GM19467 (cell line): Measurements from ENCODE around the gene DNALI1.
"Not testable (repeated sequence)": the region's sequence is repeated elsewhere in the genome, so short reads cannot be mapped to it uniquely, and the experiment has no call there.

Experiments used
- ATAC-seq: cut with Tn5 transposase; IDR thresholded peaks from one replicate; pipeline ENCODE4 v1.9.1; 2021; ENCODE audit warnings: mild to moderate bottlenecking, moderate library complexity; ENCODE audit not compliant: unreplicated experiment

Gene DNALI1

GRCh38 chr1:37553927-37554808, 2.6 kb upstream of the DNALI1 start, which contains the start of gene SNIP1:
SNIP1 (minus strand) TSS chr1:37554293; CDS start chr1:37554229, 64 bp downstream.
- ATAC-seq = peak; percentile 77

GRCh38 chr1:37557402-37557801, 662 bp downstream of the DNALI1 start:
- ATAC-seq = no peak

GRCh38 chr1:37558411-37558810, 1.7 kb downstream of the DNALI1 start:
- no peak for ATAC-seq

- no peak for ATAC-seq
Observed at GRCh38 chr1:37559080-37559479, 2.3 kb downstream of the DNALI1 start.

GRCh38 chr1:37559957-37560379, 3.2 kb downstream of the DNALI1 start:
- not testable (repeated sequence) for ATAC-seq

- no peak for ATAC-seq
Observed at GRCh38 chr1:37560401-37561132, 3.8 kb downstream of the DNALI1 start.

- ATAC-seq = no peak
Observed at GRCh38 chr1:37561133-37562132, 4.7 kb downstream of the DNALI1 start.

- ATAC-seq = no peak
Observed at GRCh38 chr1:37562984-37563383, 6.2 kb downstream of the DNALI1 start.

GRCh38 chr1:37564892-37565291, 8.2 kb downstream of the DNALI1 start:
- no peak for ATAC-seq

GRCh38 chr1:37567023-37567422, 10.3 kb downstream of the DNALI1 start:
- no peak for ATAC-seq

- ATAC-seq = no peak
Observed at GRCh38 chr1:37570528-37571334, 14.0 kb downstream of the DNALI1 start.

- ATAC-seq = no peak
Observed at GRCh38 chr1:37574834-37575480, 18.2 kb downstream of the DNALI1 start.

GRCh38 chr1:37575692-37576091, 19.0 kb downstream of the DNALI1 start:
- ATAC-seq = no peak

GRCh38 chr1:37584544-37584943, 27.8 kb downstream of the DNALI1 start:
- not testable (repeated sequence) for ATAC-seq

GRCh38 chr1:37588939-37589338, 32.2 kb downstream of the DNALI1 start:
- ATAC-seq = no peak

GRCh38 chr1:37593726-37594125, 37.0 kb downstream of the DNALI1 start:
- ATAC-seq = no peak

- ATAC-seq = peak; percentile 97
Observed at GRCh38 chr1:37595440-37596181, 38.9 kb downstream of the DNALI1 start, which contains the start of gene GNL2. GNL2 (minus strand) TSS chr1:37595937; CDS start chr1:37595822, 115 bp downstream.

- ATAC-seq = no peak
Observed at GRCh38 chr1:37596182-37596667, 39.5 kb downstream of the DNALI1 start.
